HG03571 (cell line): ENCODE data around the gene CSNK1D.

Experiments
- ATAC-seq: cut with Tn5 transposase; IDR thresholded peaks from one replicate; pipeline ENCODE4 v1.9.1; 2021; ENCODE audit not compliant: unreplicated experiment

Gene CSNK1D

GRCh38 chr17:82253179-82253544 is 20.3 kb downstream of the CSNK1D start:
- no peak for ATAC-seq

- no peak for ATAC-seq
Observed at GRCh38 chr17:82252511-82253178, 20.9 kb downstream of the CSNK1D start.

GRCh38 chr17:82250868-82251500 is 22.5 kb downstream of the CSNK1D start:
- no peak for ATAC-seq

- no peak for ATAC-seq
Observed at GRCh38 chr17:82249896-82250581, 23.5 kb downstream of the CSNK1D start.

GRCh38 chr17:82248815-82249674 is 24.5 kb downstream of the CSNK1D start:
- no peak for ATAC-seq

GRCh38 chr17:82247856-82248671 is 25.4 kb downstream of the CSNK1D start:
- no peak for ATAC-seq

- no peak for ATAC-seq
Observed at GRCh38 chr17:82247182-82247823, 26.2 kb downstream of the CSNK1D start.

GRCh38 chr17:82246365-82247181 is 26.9 kb downstream of the CSNK1D start:
- no peak for ATAC-seq

GRCh38 chr17:82246040-82246364 is 27.5 kb downstream of the CSNK1D start:
- ATAC-seq, result no peak

- ATAC-seq, result no peak
Observed at GRCh38 chr17:82245134-82246039, 28.1 kb downstream of the CSNK1D start.

GRCh38 chr17:82244413-82245133 is 28.9 kb downstream of the CSNK1D start:
- ATAC-seq, result no peak

- ATAC-seq, result no peak
Observed at GRCh38 chr17:82243648-82244412, 29.7 kb downstream of the CSNK1D start.

- ATAC-seq, result no peak
Observed at GRCh38 chr17:82242977-82243647, 30.4 kb downstream of the CSNK1D start.

- no peak for ATAC-seq
Observed at GRCh38 chr17:82242698-82242976, 30.9 kb downstream of the CSNK1D start.

- no peak for ATAC-seq
Observed at GRCh38 chr17:82241926-82242697, 31.4 kb downstream of the CSNK1D start.
